HG03103 (cell line): ENCODE measurements around the gene ZNF146.
A peak's percentile ranks its signal among the peaks of the same experiment; 100 is the strongest.
"Not testable (repeated sequence)": the region's sequence is repeated elsewhere in the genome, so short reads cannot be mapped to it uniquely, and the experiment has no call there.

ENCODE experiments used
- ATAC-seq: cut with Tn5 transposase; IDR thresholded peaks from one replicate; pipeline ENCODE4 v1.9.1; 2021; ENCODE audit warnings: low read depth; ENCODE audit not compliant: unreplicated experiment

The ZNF146 gene

GRCh38 chr19:36214386-36215275 lies at the start of gene ZNF146, which contains the start of gene ZNF565:
TSS of gene ZNF146 (plus strand) at chr19:36215106. CDS start at chr19:36236441, 21,335 bp downstream.
TSS of gene ZNF565 (minus strand) at chr19:36214665. CDS start at chr19:36201985, 12,680 bp downstream.
- peak; percentile 95 for ATAC-seq

GRCh38 chr19:36169084-36169760 lies 45.7 kb upstream of the ZNF146 start:
- ATAC-seq: no peak

GRCh38 chr19:36172852-36173251 lies 42.1 kb upstream of the ZNF146 start:
- no peak for ATAC-seq

GRCh38 chr19:36173846-36174245 lies 41.1 kb upstream of the ZNF146 start:
- ATAC-seq: not testable (repeated sequence)

GRCh38 chr19:36179077-36179476 lies 35.8 kb upstream of the ZNF146 start:
- ATAC-seq: not testable (repeated sequence)

- no peak for ATAC-seq
Observed at GRCh38 chr19:36182612-36183244, 32.2 kb upstream of the ZNF146 start.

GRCh38 chr19:36183245-36183628 lies 31.7 kb upstream of the ZNF146 start:
- no peak for ATAC-seq

- not testable (repeated sequence) for ATAC-seq
Observed at GRCh38 chr19:36186722-36187121, 28.2 kb upstream of the ZNF146 start.

GRCh38 chr19:36196249-36196648 lies 18.7 kb upstream of the ZNF146 start:
- no peak for ATAC-seq

GRCh38 chr19:36198119-36198518 lies 16.8 kb upstream of the ZNF146 start:
- ATAC-seq: no peak

GRCh38 chr19:36201684-36202083 lies 13.2 kb upstream of the ZNF146 start:
- no peak for ATAC-seq

GRCh38 chr19:36203293-36203692 lies 11.6 kb upstream of the ZNF146 start:
- no peak for ATAC-seq

GRCh38 chr19:36207605-36208252 lies 7.2 kb upstream of the ZNF146 start:
- peak; percentile 70 for ATAC-seq

GRCh38 chr19:36209372-36209771 lies 5.5 kb upstream of the ZNF146 start:
- ATAC-seq: no peak

- no peak for ATAC-seq
Observed at GRCh38 chr19:36210497-36210896, 4.4 kb upstream of the ZNF146 start.

- ATAC-seq: no peak
Observed at GRCh38 chr19:36212895-36213294, 2.0 kb upstream of the ZNF146 start.

- ATAC-seq: peak; percentile 4
Observed at GRCh38 chr19:36215276-36216123, 594 bp downstream of the ZNF146 start.

GRCh38 chr19:36221474-36221873 lies 6.6 kb downstream of the ZNF146 start:
- ATAC-seq: no peak

GRCh38 chr19:36222503-36222902 lies 7.6 kb downstream of the ZNF146 start:
- ATAC-seq: no peak
